SIG-M5 treated with dmso at 0.1 percent for 504 hours (cell line): ENCODE data around the gene CDH1.
A peak's percentile ranks its signal among the peaks of the same experiment; 100 is the strongest.

Source experiments
- DNase-seq: peaks from one replicate; lab custom pipeline; 2025; ENCODE audit not compliant: unreplicated experiment; lab: John Stamatoyannopoulos, UW

The CDH1 gene

DNA sequence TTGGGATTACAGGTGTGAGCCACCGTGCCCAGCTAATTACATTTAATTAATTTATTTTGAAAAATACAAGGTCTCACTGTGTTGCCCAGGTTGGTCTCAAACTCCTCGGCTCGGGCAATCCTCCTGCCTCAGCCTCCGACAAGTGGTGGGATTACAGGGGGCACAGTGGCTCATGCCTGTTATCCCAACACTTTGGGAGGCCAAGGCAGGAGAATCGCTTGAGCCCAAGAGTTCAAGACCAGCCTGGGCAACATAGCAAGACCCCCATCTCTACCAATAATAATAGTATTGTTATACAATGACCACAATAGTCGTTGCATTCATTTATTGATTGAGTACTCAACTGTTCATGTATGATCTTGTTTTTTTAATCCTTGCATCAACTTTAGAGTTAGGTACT, 22.0 kb downstream of the CDH1 start:
- no peak for DNase-seq

DNA sequence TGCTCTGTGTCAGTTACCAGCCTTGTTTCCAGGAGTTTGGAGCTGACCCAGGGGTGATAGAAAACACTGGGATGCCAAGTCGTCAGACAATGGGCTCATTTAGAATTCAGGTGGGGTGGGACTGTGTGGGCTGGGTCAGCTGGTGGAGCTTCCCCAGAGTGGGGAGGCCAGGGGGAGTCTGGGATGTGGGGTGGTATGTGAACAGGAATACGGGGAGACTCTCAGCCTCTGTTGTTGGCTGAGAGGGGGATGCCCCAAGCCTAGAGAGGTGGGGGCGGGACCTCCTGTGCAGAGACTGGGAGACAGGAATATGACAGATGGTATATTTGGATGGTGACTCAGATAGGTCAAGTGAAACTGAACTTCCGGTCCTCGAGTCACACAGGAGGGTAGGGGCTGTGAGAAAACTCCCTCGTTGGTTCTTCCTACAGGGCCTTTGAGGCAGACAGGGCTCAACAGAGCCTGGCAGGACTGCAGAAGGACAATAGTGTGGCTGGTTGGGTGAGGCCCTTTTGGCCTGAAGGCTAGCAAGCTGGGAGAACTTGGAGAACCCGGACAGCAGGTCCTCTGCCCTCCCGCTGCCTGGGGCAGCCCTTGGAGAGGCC, 23.7 kb downstream of the CDH1 start:
- peak; percentile 31 for DNase-seq

DNA sequence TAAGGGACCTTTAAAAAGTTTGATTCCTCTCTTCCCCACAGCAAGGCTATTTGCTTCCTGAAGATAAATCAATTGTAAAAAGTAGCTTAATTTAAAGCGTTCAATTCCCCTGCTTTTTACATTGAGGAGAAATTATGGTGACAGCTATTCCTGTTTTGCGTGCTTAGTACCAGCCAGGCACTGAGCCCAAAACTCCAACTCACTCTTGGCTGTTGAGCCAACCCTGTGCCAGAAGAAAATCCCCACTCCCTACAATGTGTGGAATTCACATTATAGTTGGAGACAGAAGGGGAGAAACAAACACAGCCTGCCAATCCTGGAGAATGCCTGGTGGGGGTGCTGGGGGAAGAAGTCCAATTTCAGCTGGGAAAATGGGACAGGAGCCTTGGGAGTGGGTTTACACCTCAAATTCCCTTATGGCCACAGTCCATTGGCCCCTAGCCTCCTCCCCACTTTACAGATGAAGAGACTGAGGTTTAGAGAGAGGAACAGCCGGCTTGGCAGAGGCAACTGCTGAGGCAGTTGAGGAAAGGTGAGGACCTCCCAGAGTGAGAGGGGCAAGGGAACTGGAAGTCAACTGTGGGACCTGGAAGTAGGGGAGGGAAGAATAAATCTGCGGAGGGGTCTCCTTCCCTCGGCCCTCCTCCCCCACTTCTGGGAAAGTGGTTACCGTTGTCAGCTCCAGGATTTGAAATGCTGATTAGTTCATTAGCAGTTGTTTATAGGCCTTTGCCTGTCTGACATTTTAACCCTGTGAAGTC, 26.1 kb downstream of the CDH1 start:
- DNase-seq: no peak

DNA sequence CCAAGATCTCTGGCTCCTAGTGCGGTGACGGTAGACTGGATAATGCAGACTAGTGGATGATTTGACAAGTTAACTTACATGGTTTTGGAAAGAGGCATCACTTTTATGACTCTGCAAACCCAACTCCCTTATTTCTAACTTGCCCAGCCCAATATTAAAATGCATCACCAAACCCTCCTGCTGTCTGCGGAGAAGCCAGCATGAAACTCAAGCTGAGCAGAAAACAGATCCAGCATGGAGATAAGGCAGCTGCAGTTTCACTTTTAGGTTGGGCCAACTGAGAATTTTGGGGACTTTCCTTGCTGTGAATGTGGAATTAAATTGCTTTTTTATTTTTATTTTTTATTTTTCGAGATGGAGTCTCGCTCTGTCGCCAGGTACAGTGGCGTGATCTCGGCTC, 27.8 kb downstream of the CDH1 start:
- DNase-seq: no peak

DNA sequence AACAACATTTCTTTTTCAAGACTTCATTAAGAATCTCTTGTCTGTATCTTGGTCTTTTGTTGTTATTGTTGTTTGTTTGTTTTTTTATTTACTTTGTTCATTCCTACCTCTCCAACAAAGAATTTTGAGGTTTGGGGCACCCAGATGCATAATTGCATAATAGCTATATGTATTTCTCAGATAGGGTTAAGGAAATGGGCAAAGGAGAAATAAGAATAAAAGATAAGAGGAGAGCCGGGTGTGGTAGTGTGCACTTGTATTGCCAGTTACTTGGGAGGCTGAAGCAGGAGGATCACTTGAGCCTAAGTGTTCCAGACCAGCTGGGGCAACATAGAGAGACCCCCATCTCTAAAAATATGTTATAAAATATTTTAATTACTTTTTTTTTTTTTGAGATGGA, 30.5 kb downstream of the CDH1 start:
- DNase-seq: no peak

DNA sequence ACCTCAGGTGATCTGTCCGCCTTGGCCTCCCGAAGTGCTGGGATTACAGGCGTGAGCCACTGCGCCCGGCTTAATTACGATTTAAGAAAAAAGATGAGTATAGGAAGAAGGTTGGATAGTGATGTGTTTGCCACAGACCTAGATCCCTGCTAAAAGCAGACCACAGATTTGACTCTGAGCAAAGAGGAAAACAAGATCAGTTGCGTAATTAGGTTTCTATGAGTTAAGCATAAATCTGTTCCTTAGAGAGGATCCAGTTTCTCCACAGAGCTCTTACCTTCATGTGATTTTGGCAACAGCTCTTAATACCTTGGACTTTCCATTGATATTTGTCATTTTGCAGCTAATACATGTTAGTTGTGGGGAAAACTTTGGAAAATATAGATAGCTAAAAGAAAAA, 31.1 kb downstream of the CDH1 start:
- DNase-seq: no peak

DNA sequence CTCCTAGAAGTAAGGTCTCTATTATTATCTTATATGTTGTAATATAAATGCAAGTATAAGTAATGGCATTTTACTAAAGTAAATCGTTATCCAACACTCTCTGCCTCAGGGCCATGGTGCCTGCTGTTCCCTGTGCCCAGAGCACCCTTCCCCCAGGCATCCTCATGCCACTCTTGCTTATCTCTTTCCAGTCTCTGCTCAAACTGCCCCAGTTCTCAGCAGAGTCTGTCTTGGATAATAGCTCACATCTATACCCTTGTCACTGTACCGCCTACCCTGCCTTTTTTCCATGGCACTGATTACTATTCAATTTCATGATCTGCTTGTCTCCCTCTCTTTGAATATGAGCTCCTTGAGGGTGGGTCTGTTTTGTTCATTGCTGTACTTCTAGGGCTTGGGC, 31.7 kb downstream of the CDH1 start:
- no peak for DNase-seq

DNA sequence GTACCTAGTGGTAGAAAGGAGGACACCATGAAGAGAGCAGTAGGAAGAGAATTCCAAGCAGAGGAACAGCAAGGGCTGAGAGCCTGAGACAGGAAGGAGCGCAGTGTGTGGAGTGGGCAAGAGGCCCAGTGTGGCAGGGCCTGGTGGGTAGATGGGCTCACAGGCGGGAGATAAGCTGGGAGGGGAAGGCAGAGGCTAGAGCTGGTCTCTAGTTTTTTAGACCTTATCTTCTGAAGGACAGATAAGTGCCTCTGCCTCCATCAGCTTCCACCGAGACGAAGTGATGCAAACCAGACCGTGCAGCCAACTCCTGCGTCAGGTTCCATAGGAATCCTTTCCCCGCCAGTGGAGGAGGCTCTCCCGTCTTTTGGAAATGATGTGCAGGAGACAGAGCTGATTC, 33.6 kb downstream of the CDH1 start:
- DNase-seq: no peak

DNA sequence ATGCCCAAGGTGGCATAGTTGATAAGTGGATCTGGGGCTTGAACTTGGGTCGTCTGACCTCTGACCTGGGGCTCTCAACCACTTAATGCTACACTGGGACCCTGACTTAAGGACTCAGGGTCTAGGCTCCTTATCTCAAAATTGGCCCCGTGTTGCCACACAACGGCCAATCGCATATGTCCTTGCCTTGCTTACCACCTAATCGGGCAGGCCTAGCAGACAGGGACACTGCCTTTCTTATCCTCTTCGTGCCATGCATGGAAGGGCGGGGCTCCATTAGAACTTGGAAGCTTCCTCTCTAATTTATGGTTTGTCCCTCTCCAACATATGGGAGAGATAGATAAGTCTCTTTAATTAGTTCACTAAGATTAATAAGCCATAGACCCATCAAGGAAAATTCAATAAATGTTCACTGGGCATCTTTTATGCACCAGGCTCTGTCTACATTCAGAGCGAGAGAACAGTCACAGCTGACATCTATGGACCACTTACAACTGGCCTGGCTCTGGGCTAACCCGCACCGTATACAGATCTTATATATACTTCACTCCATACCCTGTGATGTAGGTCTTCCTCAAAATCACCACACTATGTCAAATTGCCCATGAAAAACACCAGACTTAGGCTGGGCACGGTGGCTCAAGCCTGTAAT, 35.1 kb downstream of the CDH1 start:
- DNase-seq: no peak

DNA sequence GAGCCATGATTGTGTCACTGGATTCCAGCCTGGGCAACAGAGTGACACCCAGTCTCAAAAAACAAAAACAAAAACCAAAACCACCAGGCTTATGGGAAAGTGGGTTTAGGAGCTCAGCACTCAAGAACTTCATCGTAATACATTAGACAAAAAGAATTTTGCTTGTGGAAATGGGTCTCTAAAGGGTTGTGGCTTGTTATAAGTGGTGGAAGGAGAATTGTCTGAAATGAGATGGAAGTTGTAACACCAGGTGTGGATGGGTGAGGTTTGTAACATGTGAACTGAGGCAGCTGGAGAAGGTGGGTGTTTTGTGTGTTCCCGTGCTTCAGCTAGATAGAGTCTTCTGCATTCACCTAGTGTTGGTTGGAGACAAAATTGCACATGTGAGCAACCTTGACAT, 35.8 kb downstream of the CDH1 start:
- no peak for DNase-seq

DNA sequence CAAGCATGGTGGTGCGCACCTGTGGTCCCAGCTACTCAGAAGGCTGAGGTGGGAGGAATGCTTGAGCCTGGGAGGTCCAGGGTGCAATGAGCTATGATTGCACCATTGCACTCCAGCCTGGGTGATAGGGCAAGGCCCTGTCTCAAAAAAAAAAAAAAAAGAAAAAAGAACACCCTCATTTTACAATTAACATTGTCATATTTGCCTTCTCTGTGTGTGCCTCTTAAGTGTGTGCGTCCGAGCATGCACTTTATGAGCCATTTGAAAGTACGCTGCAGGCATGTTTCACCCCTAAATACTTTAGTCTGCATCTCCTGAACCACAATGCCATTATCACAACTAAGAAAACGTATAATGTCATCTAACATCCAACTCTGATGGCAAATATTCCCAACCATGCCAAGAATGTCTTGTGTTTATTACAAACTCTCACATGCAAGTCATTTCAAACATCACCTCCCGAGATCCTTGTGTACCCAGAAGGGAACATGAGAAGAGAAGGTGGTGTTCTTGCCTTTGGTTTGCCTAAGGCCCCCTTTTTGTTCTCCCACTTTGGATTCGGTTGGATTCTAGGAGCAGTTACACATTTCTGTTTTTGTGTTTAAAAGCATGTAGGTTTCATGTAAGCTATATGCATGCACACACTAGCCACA, 38.0 kb downstream of the CDH1 start:
- no peak for DNase-seq

DNA sequence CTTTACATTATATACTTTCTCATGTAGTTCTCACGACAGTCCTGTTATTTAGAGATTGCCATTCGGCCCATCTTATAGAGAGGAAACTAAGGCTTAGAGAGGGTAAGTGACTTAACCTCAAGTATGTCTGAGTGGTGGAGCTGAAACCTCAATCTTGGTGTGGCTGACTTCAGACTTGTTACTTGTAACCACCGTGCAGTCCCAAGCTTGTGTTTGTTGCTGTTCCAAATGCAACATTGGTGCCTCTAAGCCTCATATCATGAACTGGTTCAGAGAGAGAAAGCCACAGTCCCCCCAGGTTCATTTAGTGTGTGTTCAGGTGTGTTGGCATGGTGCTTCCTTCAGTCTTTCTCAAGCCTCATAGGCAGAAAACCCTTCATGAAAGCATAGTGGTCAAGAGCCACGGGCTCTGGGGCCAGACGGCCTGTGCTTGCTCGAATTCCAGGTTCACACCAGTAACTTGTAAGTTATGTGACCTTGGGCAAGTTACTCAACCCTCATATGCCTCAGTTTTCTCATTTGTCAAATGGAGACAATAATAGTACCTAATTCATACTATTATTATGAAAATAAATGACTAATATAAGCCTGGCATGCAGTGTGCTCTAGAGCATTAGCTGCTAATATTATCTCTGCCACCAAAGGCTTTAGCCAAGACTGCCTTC, 39.9 kb downstream of the CDH1 start:
- no peak for DNase-seq

DNA sequence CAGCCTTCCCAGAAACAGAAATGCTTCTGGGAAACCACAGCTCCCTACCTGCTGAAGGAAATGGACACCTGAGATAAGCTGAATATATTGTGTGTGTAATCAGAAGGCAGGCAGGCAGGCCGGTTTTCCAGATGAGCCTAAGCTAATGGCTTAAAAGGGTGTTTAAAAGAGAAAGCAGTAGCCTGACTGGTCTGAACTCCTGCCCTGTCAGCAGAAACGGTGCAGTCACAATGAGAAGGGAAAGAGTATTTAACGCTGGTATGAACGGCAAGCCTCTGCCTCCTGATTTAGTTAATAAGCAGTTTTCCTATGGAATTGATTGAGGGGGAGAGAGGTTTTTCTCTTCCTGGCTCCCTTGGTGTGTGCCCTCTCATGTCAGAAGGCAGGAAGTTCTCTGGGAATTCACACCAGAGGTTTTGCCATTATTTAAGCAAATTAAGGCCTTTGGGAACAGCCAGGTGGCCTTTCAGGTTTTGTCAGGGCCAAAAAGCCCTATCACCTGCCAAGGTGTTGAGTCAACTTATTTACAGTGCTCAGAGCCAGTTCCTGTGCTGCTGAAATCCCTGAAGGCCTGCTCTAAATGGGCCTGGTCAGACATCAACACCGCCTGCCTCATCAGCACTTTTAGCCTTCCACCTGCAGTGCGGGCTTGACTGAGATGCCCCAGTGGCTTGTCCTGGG, 41.6 kb downstream of the CDH1 start:
- no peak for DNase-seq

DNA sequence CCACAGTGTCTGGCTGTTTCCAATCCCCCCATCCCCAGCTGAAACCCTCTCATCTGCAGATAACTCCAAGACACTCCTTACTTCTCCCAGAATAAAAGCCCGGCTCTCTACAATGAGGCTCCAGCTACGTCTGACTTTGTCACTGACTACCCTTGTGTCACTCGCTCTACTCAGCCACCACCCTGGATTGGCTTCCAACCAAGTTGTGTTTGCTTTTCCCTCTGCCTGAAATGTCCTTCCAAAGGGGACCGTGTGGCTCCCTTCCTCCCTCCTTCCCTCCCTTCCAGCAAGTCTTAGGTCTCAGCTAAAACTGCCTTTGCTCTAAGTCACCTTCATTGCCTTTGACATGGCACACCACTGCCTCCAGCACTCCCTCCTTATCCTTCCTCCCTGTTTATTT, 42.8 kb downstream of the CDH1 start:
- DNase-seq: no peak

DNA sequence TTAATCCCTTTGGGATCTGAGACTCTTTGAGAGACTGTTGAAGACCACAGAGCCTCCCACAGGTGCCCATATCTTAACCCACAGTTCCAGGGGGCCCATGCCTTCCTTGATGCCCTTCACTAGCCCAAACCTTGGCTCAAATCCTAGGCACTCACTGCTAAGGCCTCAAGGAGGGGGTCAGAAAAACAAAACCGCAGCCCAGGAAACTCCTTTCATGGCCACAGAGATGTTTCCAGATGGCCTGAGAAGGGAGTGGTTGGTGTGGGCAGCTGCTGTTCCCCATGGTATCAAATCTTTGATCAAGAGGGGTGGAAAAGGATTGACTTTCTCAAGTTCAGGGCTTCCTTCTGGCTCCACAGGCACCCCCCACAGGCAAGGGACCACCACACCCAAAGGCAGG, 44.7 kb downstream of the CDH1 start:
- no peak for DNase-seq

DNA sequence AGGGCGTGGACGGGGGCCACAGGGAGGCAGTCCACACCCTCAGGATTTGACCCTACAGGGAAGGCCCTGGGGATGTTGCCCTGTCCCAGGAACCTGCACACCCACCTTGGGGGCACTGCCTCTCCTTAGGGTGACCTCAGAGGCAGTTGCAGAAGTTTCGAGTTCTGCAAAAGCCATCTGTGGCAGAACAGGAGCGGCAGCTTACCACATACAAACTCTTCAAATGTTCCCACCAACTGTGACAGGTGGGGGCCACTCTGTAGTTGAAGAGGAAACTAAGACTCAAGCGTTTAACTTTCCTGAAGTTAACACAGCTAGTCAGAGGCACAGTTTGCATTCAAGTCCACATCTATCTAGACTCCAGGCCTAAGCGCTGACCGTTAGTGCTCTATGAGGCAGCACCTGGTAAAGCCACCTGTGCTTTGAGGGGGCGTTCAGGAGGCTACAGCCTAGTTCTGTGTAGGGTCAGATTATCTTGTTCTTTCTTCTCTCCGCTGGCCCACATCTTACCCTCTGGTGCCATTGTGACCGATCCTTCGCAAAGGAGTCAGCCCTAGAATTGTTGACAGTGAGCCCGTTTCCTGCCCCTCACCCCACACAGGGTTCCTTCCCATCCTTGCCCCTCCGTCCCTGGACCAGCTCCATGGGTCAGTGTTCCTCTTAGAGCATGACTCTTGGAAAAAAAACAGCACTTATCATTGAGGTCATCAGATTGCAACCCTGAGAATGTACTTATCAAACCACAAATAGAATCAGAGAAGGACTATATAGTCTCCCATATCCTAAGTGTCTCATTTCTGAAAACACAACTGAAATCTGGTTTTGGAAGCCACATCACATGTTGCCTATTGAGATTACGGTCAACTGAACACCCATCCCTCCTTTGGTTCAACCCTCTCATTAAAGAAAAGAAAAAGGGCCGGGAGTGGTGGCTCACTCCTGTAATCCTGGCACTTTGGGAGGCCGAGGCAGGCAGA, 45.4 kb downstream of the CDH1 start:
- DNase-seq: peak; percentile 60

DNA sequence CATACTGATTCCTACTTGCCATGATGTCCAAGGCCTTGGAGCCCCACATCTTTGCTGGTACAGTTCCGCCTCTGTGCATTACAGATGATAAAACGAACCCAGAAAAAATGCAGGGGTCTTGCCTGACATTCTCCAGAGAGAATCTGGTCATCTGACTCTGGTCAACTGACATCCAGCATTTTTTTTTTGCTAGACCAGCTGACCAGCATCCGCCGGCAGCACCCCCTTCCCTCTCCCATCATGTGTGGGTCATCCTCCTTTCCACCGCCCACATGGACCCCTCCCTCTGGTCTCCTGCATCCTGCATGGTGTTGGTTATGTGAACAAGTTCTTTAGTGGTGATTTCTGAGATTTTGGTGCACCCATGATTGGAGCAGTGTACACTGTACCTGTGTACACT, 47.1 kb downstream of the CDH1 start:
- no peak for DNase-seq

DNA sequence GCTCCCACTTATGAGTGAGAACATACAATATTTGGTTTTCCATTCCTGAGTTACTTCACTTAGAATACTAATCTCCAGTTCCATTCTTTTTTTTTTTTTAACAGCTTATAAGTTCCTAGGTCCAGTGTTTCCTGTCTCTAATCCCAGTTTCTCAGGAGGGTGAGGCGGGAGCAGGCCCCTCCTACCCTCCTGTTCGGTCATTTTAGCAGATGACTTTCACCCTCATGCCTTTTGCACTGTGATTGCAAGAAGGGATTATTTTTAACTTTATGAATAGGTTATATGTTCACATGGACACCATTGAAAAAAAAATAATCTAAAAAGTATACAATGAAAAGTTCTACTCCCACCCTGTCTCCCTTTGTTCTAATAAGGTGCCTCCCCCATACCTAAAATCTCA, 47.6 kb downstream of the CDH1 start:
- no peak for DNase-seq

DNA sequence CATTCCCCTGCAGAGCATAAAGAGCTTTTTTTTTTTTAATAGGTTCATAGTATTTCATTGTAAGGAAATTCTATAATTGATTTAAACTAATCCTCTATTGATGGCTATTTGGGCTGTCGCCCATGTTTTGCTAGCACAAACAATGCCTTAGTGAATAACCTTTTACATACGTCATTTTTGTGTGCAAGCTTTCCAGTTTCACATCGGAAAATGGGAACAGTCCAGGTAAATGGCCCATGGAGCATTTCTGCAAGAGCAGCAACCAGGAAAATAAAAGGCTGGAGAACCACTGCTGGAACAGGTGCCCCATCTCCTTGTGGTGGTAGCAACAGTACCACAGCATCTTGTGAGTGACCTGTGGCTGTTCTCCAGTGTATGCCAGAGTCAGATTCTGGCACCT, 48.6 kb downstream of the CDH1 start:
- DNase-seq: no peak
